Fibroblast of peridontal ligament (primary cell): ENCODE results near the gene RNF5.
"Not testable (repeated sequence)": the region's sequence is repeated elsewhere in the genome, so short reads cannot be mapped to it uniquely, and the experiment has no call there.

Experiments used
- DNase-seq: peaks from one replicate; pipeline ENCODE4 v3.0.0-alpha.2; 2010; ENCODE audit errors: extremely low read depth

Gene RNF5

GRCh38 chr6:32204268-32204715, 26.1 kb downstream of the RNF5 start:
- DNase-seq = no peak

GRCh38 chr6:32208996-32209395, 30.8 kb downstream of the RNF5 start:
- DNase-seq = no peak

GRCh38 chr6:32210191-32210601, 32.0 kb downstream of the RNF5 start:
- DNase-seq = no peak

- not testable (repeated sequence) for DNase-seq
Measured at GRCh38 chr6:32211432-32211831, 33.2 kb downstream of the RNF5 start.

GRCh38 chr6:32212076-32212760, 34.0 kb downstream of the RNF5 start:
- DNase-seq = no peak

GRCh38 chr6:32213649-32214048, 35.4 kb downstream of the RNF5 start:
- DNase-seq = no peak

GRCh38 chr6:32214126-32214525, 35.9 kb downstream of the RNF5 start:
- DNase-seq = no peak

- DNase-seq = no peak
Measured at GRCh38 chr6:32215617-32216016, 37.4 kb downstream of the RNF5 start.

- DNase-seq = no peak
Measured at GRCh38 chr6:32216285-32216684, 38.1 kb downstream of the RNF5 start.

- DNase-seq = no peak
Measured at GRCh38 chr6:32216998-32217397, 38.8 kb downstream of the RNF5 start.

GRCh38 chr6:32218167-32218566, 40.0 kb downstream of the RNF5 start:
- DNase-seq = no peak

GRCh38 chr6:32220021-32220420, 41.8 kb downstream of the RNF5 start:
- no peak for DNase-seq

- DNase-seq = no peak
Measured at GRCh38 chr6:32222333-32223230, 44.4 kb downstream of the RNF5 start.

- DNase-seq = no peak
Measured at GRCh38 chr6:32223258-32224235, 45.3 kb downstream of the RNF5 start, which contains the start of gene NOTCH4. Gene NOTCH4, minus strand, starts transcription at chr6:32224067. Its CDS starts 139 bp downstream, at chr6:32223928.

- DNase-seq = no peak
Measured at GRCh38 chr6:32224696-32225095, 46.5 kb downstream of the RNF5 start.

- no peak for DNase-seq
Measured at GRCh38 chr6:32226434-32226833, 48.2 kb downstream of the RNF5 start.
